GM12874 (cell line): ENCODE results near the gene ARHGAP45.

Experiments
- CTCF ChIP-seq: IDR thresholded peaks from 2 replicates; pipeline ENCODE4 v1.5.1; 2011; ENCODE audit warnings: low read depth, mild to moderate bottlenecking, control low read depth, low read length, moderate library complexity; ENCODE audit not compliant: insufficient read depth

The ARHGAP45 gene

GRCh38 chr19:1025960-1026782, 40.8 kb upstream of the ARHGAP45 start, which contains the start of gene CNN2:
Gene CNN2 (plus strand): TSS chr19:1026608. CDS start chr19:1026662, 54 bp downstream.
- no peak for TF ChIP-seq CTCF

- no peak for TF ChIP-seq CTCF
These were observed 40.0 kb upstream of the ARHGAP45 start for GRCh38 chr19:1026783-1027649.

GRCh38 chr19:1027650-1028061, 39.3 kb upstream of the ARHGAP45 start:
- TF ChIP-seq CTCF = no peak

GRCh38 chr19:1028062-1028926, 38.7 kb upstream of the ARHGAP45 start:
- no peak for TF ChIP-seq CTCF

- TF ChIP-seq CTCF = no peak
These were observed 34.6 kb upstream of the ARHGAP45 start for GRCh38 chr19:1032264-1032867.

- TF ChIP-seq CTCF = no peak
These were observed 30.9 kb upstream of the ARHGAP45 start for GRCh38 chr19:1035998-1036621.
